Cerebellar nuclear complex (tissue), 1 donor: ENCODE measurements around the gene TRAPPC6A.

Experiments used
- DNase-seq, 2 experiments: peaks; one replicate each; lab custom pipeline; 2025; lab: John Stamatoyannopoulos, UW

The TRAPPC6A gene

GRCh38 chr19:45177817-45178261 lies at the start of gene TRAPPC6A:
Gene TRAPPC6A (minus strand): TSS chr19:45178237. CDS start chr19:45178218, 19 bp downstream.
- DNase-seq = no peak

GRCh38 chr19:45224645-45225044 lies 46.6 kb upstream of the TRAPPC6A start:
- no peak for DNase-seq

GRCh38 chr19:45223879-45224278 lies 45.8 kb upstream of the TRAPPC6A start:
- DNase-seq = no peak

GRCh38 chr19:45222724-45223123 lies 44.7 kb upstream of the TRAPPC6A start:
- DNase-seq = no peak

- DNase-seq = no peak
Observed at GRCh38 chr19:45218911-45219743, 41.1 kb upstream of the TRAPPC6A start.

GRCh38 chr19:45218426-45218825 lies 40.4 kb upstream of the TRAPPC6A start:
- no peak for DNase-seq

- no peak for DNase-seq
Observed at GRCh38 chr19:45217957-45218334, 39.9 kb upstream of the TRAPPC6A start.

GRCh38 chr19:45217193-45217956 lies 39.3 kb upstream of the TRAPPC6A start:
- DNase-seq = no peak

- DNase-seq = no peak
Observed at GRCh38 chr19:45216667-45217066, 38.6 kb upstream of the TRAPPC6A start.

GRCh38 chr19:45215391-45216191 lies 37.6 kb upstream of the TRAPPC6A start:
- DNase-seq = no peak

GRCh38 chr19:45213031-45213430 lies 35.0 kb upstream of the TRAPPC6A start:
- no peak for DNase-seq

GRCh38 chr19:45211751-45212381 lies 33.8 kb upstream of the TRAPPC6A start:
- no peak for DNase-seq

- no peak for DNase-seq
Observed at GRCh38 chr19:45206328-45206727, 28.3 kb upstream of the TRAPPC6A start.

- no peak for DNase-seq
Observed at GRCh38 chr19:45205810-45206209, 27.8 kb upstream of the TRAPPC6A start.

- no peak for DNase-seq
Observed at GRCh38 chr19:45202637-45203036, 24.6 kb upstream of the TRAPPC6A start.

GRCh38 chr19:45200568-45200967 lies 22.5 kb upstream of the TRAPPC6A start:
- no peak for DNase-seq

- no peak for DNase-seq
Observed at GRCh38 chr19:45195764-45196163, 17.7 kb upstream of the TRAPPC6A start.

- no peak for DNase-seq
Observed at GRCh38 chr19:45191375-45191774, 13.3 kb upstream of the TRAPPC6A start.

GRCh38 chr19:45189971-45190370 lies 11.9 kb upstream of the TRAPPC6A start:
- DNase-seq = no peak

GRCh38 chr19:45187421-45188100 lies 9.5 kb upstream of the TRAPPC6A start:
- peak in 1 of 2 experiments; percentile 23 for DNase-seq
